Fibroblast of lung (primary cell): ENCODE data around the gene TRPM5. TPM values are rescaled to one million over a fixed set of nuclear protein-coding genes. Genes with fewer than 3 reads are reported as not detected.

ENCODE experiments used
- DNase-seq, 2 donors: peaks; one replicate each; pipeline versions ENCODE4 v3.0.0 to v3.0.0-alpha.2; 2010; ENCODE audit warnings: low read depth in 2 of 2
- H2AFZ ChIP-seq: 2 replicates; pipeline ENCODE4 v1.5.1; 2012; ENCODE audit warnings: low read length, control low read depth, inconsistent platforms
- H3K27ac ChIP-seq: 2 replicates; pipeline ENCODE4 v1.5.1; 2011; ENCODE audit warnings: low read length, control low read depth; ENCODE audit not compliant: insufficient read depth
- H3K27me3 ChIP-seq: 2 replicates; pipeline ENCODE4 v1.5.1; 2011; ENCODE audit warnings: mild to moderate bottlenecking, low read length; ENCODE audit not compliant: control insufficient read depth, insufficient read depth
- H3K36me3 ChIP-seq: 2 replicates; pipeline ENCODE4 v1.5.1; 2011; ENCODE audit warnings: low read length; ENCODE audit not compliant: control insufficient read depth, insufficient read depth
- H3K4me1 ChIP-seq: 2 replicates; pipeline ENCODE4 v1.5.1; 2011; ENCODE audit warnings: low read length; ENCODE audit not compliant: control insufficient read depth, insufficient read depth; ENCODE audit errors: extremely low read depth
- H3K4me2 ChIP-seq: 2 replicates; pipeline ENCODE4 v1.5.1; 2011; ENCODE audit warnings: low read length, control low read depth; ENCODE audit not compliant: insufficient read depth; ENCODE audit errors: extremely low read depth
- H3K4me3 ChIP-seq, 4 experiments: fragments of 200-600 bp in 1 of 4; sonication (generic) in 1 of 4; replicated peaks in 1 of 4; 2 replicates each; pipeline ENCODE4 v1.5.1; 2011 to 2016; ENCODE audit warnings: low read length in 4 of 4, low read depth in 3 of 4, mild to moderate bottlenecking in 3 of 4, control low read depth in 2 of 4, inconsistent platforms in 1 of 4, mixed read lengths in 1 of 4; ENCODE audit not compliant: insufficient read depth in 1 of 4; ENCODE audit errors: control extremely low read depth in 1 of 4
- H3K79me2 ChIP-seq: 2 replicates; pipeline ENCODE4 v1.5.1; 2012; ENCODE audit warnings: mild to moderate bottlenecking, low read length, inconsistent platforms; ENCODE audit not compliant: control insufficient read depth, insufficient read depth
- H3K9ac ChIP-seq: 2 replicates; pipeline ENCODE4 v1.5.1; 2011; ENCODE audit warnings: mild to moderate bottlenecking, low read length, control low read depth; ENCODE audit not compliant: insufficient read depth
- H3K9me3 ChIP-seq: 2 replicates; pipeline ENCODE4 v1.5.1; 2012; ENCODE audit warnings: low read depth, low read length; ENCODE audit not compliant: control insufficient read depth, insufficient read depth
- H4K20me1 ChIP-seq: 2 replicates; pipeline ENCODE4 v1.5.1; 2011; ENCODE audit warnings: low read length; ENCODE audit not compliant: control insufficient read depth, insufficient read depth; ENCODE audit errors: extremely low read depth
- CTCF ChIP-seq, 2 donors: IDR thresholded peaks in 1 of 2; conservative IDR thresholded peaks in 1 of 2; 1 replicate in 1 of 2; 2 replicates in 1 of 2; pipeline ENCODE4 v1.5.1; 2011 to 2012; ENCODE audit warnings: low read length in 2 of 2, control low read depth in 1 of 2, inconsistent platforms in 1 of 2, low read depth in 1 of 2, mild to moderate bottlenecking in 1 of 2
- EZH2 ChIP-seq: IDR thresholded peaks from 2 replicates; pipeline ENCODE4 v1.5.1; 2012; ENCODE audit warnings: low read length, control low read depth, mild to moderate bottlenecking; ENCODE audit errors: missing control alignments
- polyA plus RNA-seq, 2 donors: library from polyadenylated mRNA; depleted of rRNA in 1 of 2; stranded (reverse) in 1 of 2; unstranded in 1 of 2; fragments of >200 nt; gene quantifications; 2 replicates each; pipeline ENCODE4 v1.2.1, GENCODE V29; 2011 to 2012; ENCODE audit warnings: missing spikeins in 1 of 2
- total RNA-seq: library from RNA; depleted of rRNA; stranded (reverse); fragments of >200 nt; gene quantifications from 2 replicates; pipeline ENCODE4 v1.2.1, GENCODE V29; 2014

TRPM5 gene
- total and polyA plus RNA-seq, 2 donors (not counting 1 experiment from before 2014, with no cell fraction given), result not detected

GRCh38 chr11:2443406-2443805 lies 908 bp downstream of the TRPM5 start:
- Histone ChIP-seq H3K9ac (no peak overlapping the region), H3K79me2 (no peaks in the 10 kb centered on the region), H3K4me3 (no peak overlapping the region), H3K27me3 (peaks cover 4% of the 10 kb centered on the region), H2AFZ (no peak overlapping the region), H3K27ac (no peak overlapping the region), H3K4me1 (no peaks in the 10 kb centered on the region), H3K4me2 (no peak overlapping the region), H3K9me3 (no peaks in the 10 kb centered on the region), H3K36me3 (no peaks in the 10 kb centered on the region), H4K20me1 (no peaks in the 10 kb centered on the region)
- TF ChIP-seq CTCF (conservative IDR thresholded peaks at IDR 0.05 in 1 of 2, IDR thresholded peaks at IDR 0.05 in 1 of 2; ENCODE audit: low read depth in 1 of 2, low read length in 2 of 2) (no peak), EZH2 (peak; percentile 14)
- DNase-seq, result no peak

DNA sequence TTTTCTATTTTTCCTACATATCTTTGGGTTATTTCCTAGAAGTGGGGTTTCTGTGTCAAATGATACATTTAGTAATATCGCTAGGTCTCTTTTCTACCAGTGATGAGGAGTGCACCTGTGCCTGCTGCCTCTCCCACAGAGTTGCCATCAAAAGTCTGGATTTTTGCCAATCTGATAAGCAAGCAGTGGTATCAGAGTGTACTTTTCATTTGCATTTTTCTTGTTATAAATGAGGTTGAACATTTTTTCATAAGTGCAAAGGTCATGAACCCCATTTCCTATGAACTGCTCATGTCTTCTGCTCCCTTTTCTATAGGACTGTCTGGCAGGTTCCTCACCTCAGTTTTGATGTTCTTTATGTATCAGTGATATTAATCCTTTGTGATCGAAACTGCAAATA lies 1.7 kb downstream of the TRPM5 start:
- no peaks in the 10 kb centered on the region for H3K36me3 ChIP-seq
- H3K79me2 ChIP-seq, result no peaks in the 10 kb centered on the region
- H3K9ac ChIP-seq, result no peak overlapping the region
- H3K4me1 ChIP-seq, result no peaks in the 10 kb centered on the region
- no peak overlapping the region for H3K4me3 ChIP-seq
- H3K27ac ChIP-seq, result no peak overlapping the region
- peaks cover 4% of the 10 kb centered on the region for H3K27me3 ChIP-seq
- no peaks in the 10 kb centered on the region for H3K9me3 ChIP-seq
- no peak overlapping the region for H2AFZ ChIP-seq
- DNase-seq, result no peak
- TF ChIP-seq EZH2 (no peak), CTCF (conservative IDR thresholded peaks at IDR 0.05 in 1 of 2, IDR thresholded peaks at IDR 0.05 in 1 of 2; ENCODE audit: low read depth in 1 of 2, low read length in 2 of 2) (no peak)
- H4K20me1 ChIP-seq, result no peaks in the 10 kb centered on the region
- no peak overlapping the region for H3K4me2 ChIP-seq

DNA sequence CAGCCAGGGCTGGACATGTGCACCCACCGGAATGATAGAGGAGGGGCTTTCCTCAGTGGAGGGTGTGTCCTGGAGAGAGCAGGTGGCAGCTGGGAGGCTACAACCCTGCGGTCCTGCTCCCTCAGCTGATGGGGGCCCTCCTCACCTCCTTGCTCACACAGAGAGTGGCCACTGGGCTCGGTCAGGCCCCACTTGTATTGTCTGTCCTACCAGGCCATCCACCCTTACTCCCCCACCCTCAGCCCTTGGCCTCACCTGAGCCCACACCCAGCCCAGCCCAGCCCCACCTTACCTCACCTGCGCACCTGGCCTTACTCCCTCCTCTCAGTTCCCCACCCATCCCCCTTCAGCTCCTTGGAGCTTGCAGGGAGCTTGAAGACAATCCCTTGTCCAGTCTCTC lies 3.1 kb downstream of the TRPM5 start:
- Histone ChIP-seq H3K9me3 (no peaks in the 10 kb centered on the region), H3K4me2 (no peak overlapping the region), H3K36me3 (no peaks in the 10 kb centered on the region), H4K20me1 (no peaks in the 10 kb centered on the region), H3K4me1 (no peaks in the 10 kb centered on the region), H3K79me2 (no peaks in the 10 kb centered on the region), H3K27ac (no peak overlapping the region), H3K9ac (no peak overlapping the region), H3K27me3 (peaks cover 4% of the 10 kb centered on the region), H2AFZ (no peak overlapping the region), H3K4me3 (no peak overlapping the region)
- DNase-seq, result no peak
- TF ChIP-seq CTCF (conservative IDR thresholded peaks at IDR 0.05 in 1 of 2, IDR thresholded peaks at IDR 0.05 in 1 of 2; ENCODE audit: low read depth in 1 of 2, low read length in 2 of 2) (no peak), EZH2 (no peak)
